Gastroesophageal sphincter (tissue), 4 donors: Measurements from ENCODE around the gene ZNF780B. TPM values are rescaled to one million over a fixed set of nuclear protein-coding genes. Genes with fewer than 3 reads are reported as not detected.

Experiments used
- ATAC-seq: fragments of 150-250 bp; one replicate; pipeline ENCODE4 v1.9.1; 2016; ENCODE audit warnings: mild to moderate bottlenecking, moderate library complexity
- H3K27ac ChIP-seq, 4 donors: fragments of 200-600 bp; sonication (generic) in 3 of 4; 1 replicate in 3 of 4; 2 replicates in 1 of 4; pipeline ENCODE4 v1.5.1; 2016 to 2019
- H3K27me3 ChIP-seq: fragments of 200-600 bp; sonication (generic); one replicate; pipeline ENCODE4 v1.5.1; 2019
- H3K36me3 ChIP-seq, 2 donors: fragments of 200-600 bp; sonication (generic); one replicate each; pipeline ENCODE4 v1.5.1; 2019; ENCODE audit warnings: control low read depth in 1 of 2
- H3K4me1 ChIP-seq, 3 donors: fragments of 200-600 bp; sonication (generic); 1 replicate in 2 of 3; 2 replicates in 1 of 3; pipeline ENCODE4 v1.5.1; 2016 to 2019; ENCODE audit warnings: control low read depth in 2 of 3
- H3K4me3 ChIP-seq, 2 donors: fragments of 200-600 bp; sonication (generic); one replicate each; pipeline ENCODE4 v1.5.1; 2019; ENCODE audit warnings: mild to moderate bottlenecking in 1 of 2, moderate library complexity in 1 of 2
- H3K9me3 ChIP-seq, 3 donors: fragments of 200-600 bp; sonication (generic); one replicate each; pipeline ENCODE4 v1.5.1; 2017 to 2019; ENCODE audit warnings: control low read depth in 2 of 3
- CTCF ChIP-seq, 4 experiments: fragments of 200-600 bp in 2 of 4; fragments of 450-650 bp in 2 of 4; sonication (generic) in 1 of 4; IDR thresholded peaks; one replicate each; pipeline ENCODE4 v1.5.1; 2017 to 2019; ENCODE audit warnings: antibody characterized with exemption in 4 of 4, mild to moderate bottlenecking in 2 of 4, moderate library complexity in 2 of 4
- EP300 ChIP-seq: sonication (generic); formaldehyde crosslinking; IDR thresholded peaks from one replicate; pipeline ENCODE4 v1.6.1; 2017; ENCODE audit warnings: antibody characterized with exemption, mild to moderate bottlenecking
- POLR2A ChIP-seq, 2 donors: fragments of 450-650 bp; IDR thresholded peaks; one replicate each; pipeline ENCODE4 v1.6.1; 2017; ENCODE audit warnings: antibody characterized with exemption in 2 of 2, mild to moderate bottlenecking in 2 of 2, moderate library complexity in 1 of 2
- POLR2AphosphoS5 ChIP-seq: sonication (generic); formaldehyde crosslinking; IDR thresholded peaks from one replicate; pipeline ENCODE4 v1.6.1; 2017; ENCODE audit warnings: antibody characterized with exemption
- WGBS, 2 donors: methylation state at CpG; one replicate each; pipeline ENCODE4 v1.1.5; 2018; ENCODE audit warnings: low coverage in 1 of 2; 5-methylcytosine and 5-hydroxymethylcytosine counted together
- total RNA-seq, 4 donors: library from RNA; depleted of rRNA; stranded (reverse); fragments of >200 nt; gene quantifications; one replicate each; pipeline ENCODE4 v1.1.0, GENCODE V29; 2016

The ZNF780B gene
- total RNA-seq, 4 donors from 2014 or later, result 14.5 to 22.5 (median 19.7) TPM

GRCh38 chr19:40005691-40006272 lies 50.2 kb downstream of the ZNF780B start:
- Histone ChIP-seq H3K4me1 (peaks cover 0 to 8% (median 0%) of the 10 kb centered on the region in 3 donors), H3K4me3 (no peak overlapping the region), H3K36me3 (peaks cover 15 to 50% of the 10 kb centered on the region in 2 donors), H3K9me3 (peaks cover 0 to 4% (median 0%) of the 10 kb centered on the region in 3 donors), H3K27me3 (no peaks in the 10 kb centered on the region), H3K27ac (no peak overlapping the region)
- 51 to 67% methylated on average over 3 to 4 of the region's 4 CpGs for WGBS, 2 donors
- TF ChIP-seq POLR2A (IDR thresholded peaks at IDR 0.05) (peak in 1 of 2 donors; percentile 9), CTCF (IDR thresholded peaks at IDR 0.05) (no peak)
- ATAC-seq, result no peak

GRCh38 chr19:39998501-39998900 lies 57.5 kb downstream of the ZNF780B start:
- H3K4me3 ChIP-seq, result no peak overlapping the region
- no peak overlapping the region for H3K27ac ChIP-seq
- H3K9me3 ChIP-seq, result peaks cover 0 to 6% (median 0%) of the 10 kb centered on the region in 3 donors
- 62 to 85% methylated on average over 4 of the region's 4 CpGs for WGBS, 2 donors
- TF ChIP-seq EP300 (no peak), POLR2AphosphoS5 (no peak), CTCF (IDR thresholded peaks at IDR 0.05) (no peak), POLR2A (IDR thresholded peaks at IDR 0.05) (no peak)
- H3K27me3 ChIP-seq, result no peaks in the 10 kb centered on the region
- H3K4me1 ChIP-seq, result peaks cover 0 to 22% (median 7%) of the 10 kb centered on the region in 3 donors
- peaks cover 0 to 12% of the 10 kb centered on the region in 2 donors for H3K36me3 ChIP-seq
- ATAC-seq, result no peak

GRCh38 chr19:39997638-39998216 lies 58.3 kb downstream of the ZNF780B start:
- ATAC-seq, result no peak
- H3K27ac ChIP-seq, result peak overlapping the region; percentile 82 to 92 (median 86)
- H3K4me1 ChIP-seq, result peaks cover 0 to 22% (median 7%) of the 10 kb centered on the region in 3 donors
- H3K27me3 ChIP-seq, result no peaks in the 10 kb centered on the region
- H3K9me3 ChIP-seq, result peaks cover 0 to 8% (median 0%) of the 10 kb centered on the region in 3 donors
- 57% methylated on average over 5 of the region's 5 CpGs for WGBS, 2 donors
- TF ChIP-seq POLR2A (IDR thresholded peaks at IDR 0.05) (no peak), CTCF (IDR thresholded peaks at IDR 0.05) (no peak), POLR2AphosphoS5 (no peak), EP300 (no peak)
- H3K4me3 ChIP-seq, result peak overlapping the region; percentile 49 to 63
- peaks cover 0 to 12% of the 10 kb centered on the region in 2 donors for H3K36me3 ChIP-seq

- TF ChIP-seq CTCF (IDR thresholded peaks at IDR 0.05) (no peak), POLR2AphosphoS5 (peak; percentile 97), POLR2A (IDR thresholded peaks at IDR 0.05) (peak; percentile 88), EP300 (no peak)
- H3K27me3 ChIP-seq, result no peaks in the 10 kb centered on the region
- ATAC-seq, result peak; percentile 98
- peak within 1 kb of the TSS; percentile 82 to 92 (median 86) for H3K27ac ChIP-seq
- H3K4me3 ChIP-seq, result peak within 1 kb of the TSS; percentile 49 to 63
- H3K4me1 ChIP-seq, result peaks cover 0 to 22% (median 7%) of the 10 kb centered on the region in 3 donors
- 14 to 31% methylated on average over 7 to 9 of the region's 53 CpGs for WGBS, 2 donors
- peaks cover 0 to 12% of the 10 kb centered on the region in 2 donors for H3K36me3 ChIP-seq
- H3K9me3 ChIP-seq, result peaks cover 0 to 8% (median 0%) of the 10 kb centered on the region in 3 donors
Measured at GRCh38 chr19:39996811-39997637, 59.0 kb downstream of the ZNF780B start, which contains the start of gene ZNF546. Gene ZNF546 (plus strand): TSS chr19:39997060. CDS start chr19:39998327, 1,267 bp downstream.
